ENCODE results near the gene SUGCT. TPM values are rescaled to one million over a fixed set of nuclear protein-coding genes. Genes with fewer than 3 reads are reported as not detected.
A peak's percentile ranks its signal among the peaks of the same experiment; 100 is the strongest.

Gene SUGCT
- total RNA-seq, 1 donor from 2014 or later: 1.7 TPM

DNA sequence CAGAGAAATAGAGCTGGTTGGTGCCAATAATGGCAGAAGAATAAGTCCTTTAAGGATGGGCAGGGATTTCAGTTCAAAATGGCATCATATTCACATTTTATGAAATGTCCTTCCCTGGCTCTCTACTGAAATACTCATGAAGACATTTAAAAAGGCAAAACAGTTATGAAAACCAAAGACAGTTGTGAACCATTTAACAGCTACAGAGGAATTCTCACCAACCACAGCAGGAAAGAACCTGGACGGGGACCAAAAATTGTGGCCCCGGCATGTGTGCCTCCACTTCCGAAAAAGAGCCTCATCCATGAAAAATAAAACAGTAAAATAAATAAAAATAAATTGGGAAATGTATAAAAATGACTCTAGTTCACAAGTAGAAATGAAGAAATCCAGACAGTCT, 539.5 kb downstream of the SUGCT start:
- H3K27me3 ChIP-seq (ENCODE audit: low read depth): no peaks in the 10 kb centered on the region
- ATAC-seq: no peak
- no peaks in the 10 kb centered on the region for H3K36me3 ChIP-seq
- no peaks in the 10 kb centered on the region for H3K4me1 ChIP-seq
- no peaks in the 10 kb centered on the region for H3K9me3 ChIP-seq
- TF ChIP-seq, protein P1, sequence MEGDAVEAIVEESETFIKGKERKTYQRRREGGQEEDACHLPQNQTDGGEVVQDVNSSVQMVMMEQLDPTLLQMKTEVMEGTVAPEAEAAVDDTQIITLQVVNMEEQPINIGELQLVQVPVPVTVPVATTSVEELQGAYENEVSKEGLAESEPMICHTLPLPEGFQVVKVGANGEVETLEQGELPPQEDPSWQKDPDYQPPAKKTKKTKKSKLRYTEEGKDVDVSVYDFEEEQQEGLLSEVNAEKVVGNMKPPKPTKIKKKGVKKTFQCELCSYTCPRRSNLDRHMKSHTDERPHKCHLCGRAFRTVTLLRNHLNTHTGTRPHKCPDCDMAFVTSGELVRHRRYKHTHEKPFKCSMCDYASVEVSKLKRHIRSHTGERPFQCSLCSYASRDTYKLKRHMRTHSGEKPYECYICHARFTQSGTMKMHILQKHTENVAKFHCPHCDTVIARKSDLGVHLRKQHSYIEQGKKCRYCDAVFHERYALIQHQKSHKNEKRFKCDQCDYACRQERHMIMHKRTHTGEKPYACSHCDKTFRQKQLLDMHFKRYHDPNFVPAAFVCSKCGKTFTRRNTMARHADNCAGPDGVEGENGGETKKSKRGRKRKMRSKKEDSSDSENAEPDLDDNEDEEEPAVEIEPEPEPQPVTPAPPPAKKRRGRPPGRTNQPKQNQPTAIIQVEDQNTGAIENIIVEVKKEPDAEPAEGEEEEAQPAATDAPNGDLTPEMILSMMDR (IDR thresholded peaks at IDR 0.05): no peak
- H3K27ac ChIP-seq: no peak overlapping the region
- H3K4me3 ChIP-seq: no peak overlapping the region
- no peak for DNase-seq
- intact Hi-C loops (cut with DNase I): no loop called here

DNA sequence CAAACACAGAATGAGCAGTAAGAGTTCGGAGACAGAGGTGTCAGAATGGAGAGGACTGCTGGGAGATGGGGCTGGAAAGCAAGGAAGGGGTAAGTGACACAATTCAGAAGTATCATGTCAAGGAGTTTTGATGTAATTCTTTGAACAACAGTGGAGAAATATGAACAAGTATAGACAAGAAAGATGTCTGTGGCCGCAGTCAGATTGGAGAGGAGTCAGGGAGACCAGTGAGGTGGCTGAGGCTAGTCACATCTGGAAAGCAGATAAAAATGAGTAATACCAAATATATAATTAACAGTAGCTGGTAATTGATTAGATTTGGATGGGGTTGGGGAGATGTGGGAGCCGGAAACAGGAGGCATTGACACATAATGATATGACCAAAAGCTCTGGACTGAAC, 540.9 kb downstream of the SUGCT start:
- ATAC-seq (no peak), DNase-seq (no peak)
- H3K9me3 ChIP-seq: no peaks in the 10 kb centered on the region
- H3K27ac ChIP-seq: no peak overlapping the region
- TF ChIP-seq, protein P1 (IDR thresholded peaks at IDR 0.05): no peak
- no peaks in the 10 kb centered on the region for H3K36me3 ChIP-seq
- H3K4me3 ChIP-seq: no peak overlapping the region
- no peaks in the 10 kb centered on the region for H3K4me1 ChIP-seq
- H3K27me3 ChIP-seq (ENCODE audit: low read depth): no peaks in the 10 kb centered on the region
- intact Hi-C loops (cut with DNase I): no loop called here

GRCh38 chr7:40676221-40676620, 541.4 kb downstream of the SUGCT start:
- intact Hi-C loops (cut with DNase I): no loop called here
- no peak for DNase-seq
- H3K27ac ChIP-seq: no peak overlapping the region
- no peaks in the 10 kb centered on the region for H3K9me3 ChIP-seq
- no peaks in the 10 kb centered on the region for H3K36me3 ChIP-seq
- H3K4me1 ChIP-seq: no peaks in the 10 kb centered on the region
- H3K4me3 ChIP-seq: no peak overlapping the region
- TF ChIP-seq, protein P1 (IDR thresholded peaks at IDR 0.05): no peak
- H3K27me3 ChIP-seq (ENCODE audit: low read depth): no peaks in the 10 kb centered on the region
- ATAC-seq: no peak

DNA sequence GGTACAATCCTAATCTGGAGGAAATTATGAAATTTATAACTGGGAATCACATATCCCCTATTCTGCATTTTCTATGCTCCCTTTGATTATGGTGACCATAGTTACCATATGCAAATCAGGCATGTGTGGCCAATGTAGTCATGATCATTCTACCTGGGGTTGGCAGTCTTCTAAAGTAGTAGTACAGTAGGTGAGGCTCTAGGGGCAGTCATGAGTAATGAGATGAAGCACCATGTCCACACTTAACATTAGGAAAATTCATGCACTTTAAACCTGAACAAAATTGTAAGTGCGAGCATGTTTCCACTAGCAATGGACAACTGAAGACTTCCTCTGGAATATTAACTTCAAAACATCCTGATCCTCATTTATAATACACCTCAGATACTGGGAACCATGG, 545.9 kb downstream of the SUGCT start:
- no peaks in the 10 kb centered on the region for H3K9me3 ChIP-seq
- intact Hi-C loops (cut with DNase I): no loop called here
- no peaks in the 10 kb centered on the region for H3K4me1 ChIP-seq
- no peak overlapping the region for H3K4me3 ChIP-seq
- H3K27ac ChIP-seq: no peak overlapping the region
- no peaks in the 10 kb centered on the region for H3K27me3 ChIP-seq (ENCODE audit: low read depth)
- ATAC-seq (no peak), DNase-seq (no peak)
- TF ChIP-seq, protein P1 (IDR thresholded peaks at IDR 0.05): peak; percentile 33
- H3K36me3 ChIP-seq: no peaks in the 10 kb centered on the region

DNA sequence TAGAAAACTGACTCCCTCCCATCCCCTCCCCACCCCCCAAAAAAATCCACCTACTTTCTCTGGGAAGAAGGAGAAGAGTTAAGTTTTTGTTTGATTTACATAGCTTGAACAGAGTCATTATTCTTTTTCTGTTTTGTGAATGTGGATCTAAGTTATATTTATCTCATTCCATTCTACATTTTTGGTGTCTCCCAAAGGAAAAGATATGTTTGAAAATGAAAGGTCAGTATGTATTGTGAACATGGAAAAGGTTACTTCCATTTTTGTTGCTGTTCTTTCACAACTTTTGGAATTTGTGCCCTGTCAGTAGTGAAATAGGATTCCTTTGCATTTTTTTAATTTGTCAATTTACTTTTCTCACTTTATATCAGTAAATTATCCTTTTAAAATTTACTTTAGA, 547.9 kb downstream of the SUGCT start:
- ATAC-seq (no peak), DNase-seq (no peak)
- no peaks in the 10 kb centered on the region for H3K4me1 ChIP-seq
- TF ChIP-seq, protein P1 (IDR thresholded peaks at IDR 0.05): no peak
- no peaks in the 10 kb centered on the region for H3K36me3 ChIP-seq
- no peak overlapping the region for H3K27ac ChIP-seq
- no peaks in the 10 kb centered on the region for H3K9me3 ChIP-seq
- intact Hi-C loops (cut with DNase I): no loop called here
- H3K27me3 ChIP-seq (ENCODE audit: low read depth): no peaks in the 10 kb centered on the region
- H3K4me3 ChIP-seq: no peak overlapping the region

Measured in lower lobe of right lung (tissue), 2 donors.